Stomach (tissue), 4 donors: ENCODE data around the gene PLIN1.

ENCODE experiments used
- POLR2A ChIP-seq, 4 donors: fragments of 450-650 bp; IDR thresholded peaks; one replicate each; pipeline ENCODE4 v1.6.1; 2016; ENCODE audit warnings: antibody characterized with exemption in 4 of 4, control low read depth in 2 of 4, mild to moderate bottlenecking in 1 of 4, moderate library complexity in 1 of 4
- TF ChIP-seq, protein P1 (sequence below), 7 experiments: fragments of 450-650 bp in 4 of 7; fragments of 200-600 bp in 3 of 7; sonication (generic) in 3 of 7; IDR thresholded peaks; one replicate each; pipeline ENCODE4 v1.5.1; 2016 to 2019; ENCODE audit warnings: antibody characterized with exemption in 7 of 7, control low read depth in 2 of 7, mild to moderate bottlenecking in 1 of 7

DNA sequence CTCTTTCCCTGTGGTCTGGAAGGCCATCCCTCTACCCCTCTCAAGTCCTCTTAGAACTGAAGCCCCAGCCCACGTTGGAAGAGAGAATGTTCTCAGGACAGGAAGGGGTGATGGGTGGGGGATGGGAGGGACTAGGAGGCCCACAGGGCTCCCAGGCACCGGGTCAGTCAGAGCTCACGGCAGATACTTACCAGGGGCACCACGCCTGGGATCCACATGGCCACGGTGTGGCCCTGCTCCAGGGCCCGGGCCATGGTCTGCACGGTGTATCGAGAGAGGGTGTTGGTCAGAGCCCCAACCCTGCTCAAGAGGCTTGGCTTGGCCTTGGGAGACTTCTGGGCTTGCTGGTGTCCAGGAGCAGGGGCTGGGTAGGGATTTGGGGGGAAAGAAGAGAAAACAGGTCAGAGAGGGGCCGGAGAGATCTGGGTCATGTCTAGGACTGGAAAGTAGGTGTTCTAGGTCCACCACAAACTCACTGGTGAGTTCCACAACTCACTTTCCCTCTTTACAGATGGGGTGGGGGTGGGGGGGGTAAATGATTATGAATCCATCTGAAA is 9.8 kb downstream of the PLIN1 start:
- TF ChIP-seq POLR2A (IDR thresholded peaks at IDR 0.05), result no peak
- TF ChIP-seq, protein P1, sequence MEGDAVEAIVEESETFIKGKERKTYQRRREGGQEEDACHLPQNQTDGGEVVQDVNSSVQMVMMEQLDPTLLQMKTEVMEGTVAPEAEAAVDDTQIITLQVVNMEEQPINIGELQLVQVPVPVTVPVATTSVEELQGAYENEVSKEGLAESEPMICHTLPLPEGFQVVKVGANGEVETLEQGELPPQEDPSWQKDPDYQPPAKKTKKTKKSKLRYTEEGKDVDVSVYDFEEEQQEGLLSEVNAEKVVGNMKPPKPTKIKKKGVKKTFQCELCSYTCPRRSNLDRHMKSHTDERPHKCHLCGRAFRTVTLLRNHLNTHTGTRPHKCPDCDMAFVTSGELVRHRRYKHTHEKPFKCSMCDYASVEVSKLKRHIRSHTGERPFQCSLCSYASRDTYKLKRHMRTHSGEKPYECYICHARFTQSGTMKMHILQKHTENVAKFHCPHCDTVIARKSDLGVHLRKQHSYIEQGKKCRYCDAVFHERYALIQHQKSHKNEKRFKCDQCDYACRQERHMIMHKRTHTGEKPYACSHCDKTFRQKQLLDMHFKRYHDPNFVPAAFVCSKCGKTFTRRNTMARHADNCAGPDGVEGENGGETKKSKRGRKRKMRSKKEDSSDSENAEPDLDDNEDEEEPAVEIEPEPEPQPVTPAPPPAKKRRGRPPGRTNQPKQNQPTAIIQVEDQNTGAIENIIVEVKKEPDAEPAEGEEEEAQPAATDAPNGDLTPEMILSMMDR (IDR thresholded peaks at IDR 0.05), result no peak
